CD14-positive monocyte (primary cell): Measurements from ENCODE around the gene TMEM14C. TPM values are rescaled to one million over a fixed set of nuclear protein-coding genes. Genes with fewer than 3 reads are reported as not detected.

Experiments
- DNase-seq, 3 donors: peaks; one replicate each; pipeline ENCODE4 v3.0.0-alpha.2; 2011 to 2022
- H2AFZ ChIP-seq: 2 replicates; pipeline ENCODE4 v1.6.0; 2012; ENCODE audit warnings: mild to moderate bottlenecking, low read depth, low read length, inconsistent platforms; ENCODE audit not compliant: insufficient read depth, poor library complexity, severe bottlenecking
- H3K27ac ChIP-seq, 2 donors: 1 replicate in 1 of 2; 2 replicates in 1 of 2; pipeline ENCODE4 v1.5.1; 2012 to 2013; ENCODE audit warnings: low read length in 2 of 2, control low read depth in 1 of 2, inconsistent platforms in 1 of 2, low read depth in 1 of 2, mild to moderate bottlenecking in 1 of 2
- H3K27me3 ChIP-seq, 2 donors: one replicate each; pipeline versions ENCODE4 v1.6.0 to v1.6.1; 2011 to 2013; ENCODE audit warnings: low read length in 2 of 2; ENCODE audit not compliant: control insufficient read depth in 2 of 2, insufficient read depth in 2 of 2
- H3K36me3 ChIP-seq, 2 donors: replicated peaks in 1 of 2; 1 replicate in 1 of 2; 2 replicates in 1 of 2; pipeline versions ENCODE4 v1.5.1 to v1.6.1; 2012 to 2013; ENCODE audit warnings: low read length in 2 of 2, control low read depth in 1 of 2, inconsistent platforms in 1 of 2, mild to moderate bottlenecking in 1 of 2; ENCODE audit not compliant: insufficient read depth in 2 of 2, control insufficient read depth in 1 of 2
- H3K4me1 ChIP-seq, 2 donors: 1 replicate in 1 of 2; 2 replicates in 1 of 2; pipeline versions ENCODE4 v1.5.1 to v1.6.1; 2012 to 2013; ENCODE audit warnings: low read length in 2 of 2, control low read depth in 1 of 2, inconsistent platforms in 1 of 2, mild to moderate bottlenecking in 1 of 2, moderate library complexity in 1 of 2; ENCODE audit not compliant: insufficient read depth in 2 of 2, control insufficient read depth in 1 of 2
- H3K4me2 ChIP-seq: replicated peaks from 2 replicates; pipeline ENCODE3; 2012; ENCODE audit warnings: low read length, moderate library complexity, mild to moderate bottlenecking; ENCODE audit not compliant: poor library complexity, severe bottlenecking; ENCODE audit errors: extremely low read depth
- H3K4me3 ChIP-seq, 3 experiments: fragments of 200-600 bp in 1 of 3; sonication (generic) in 1 of 3; replicated peaks in 1 of 3; 1 replicate in 2 of 3; 2 replicates in 1 of 3; pipeline ENCODE4 v1.5.1; 2011 to 2013; ENCODE audit warnings: low read length in 3 of 3, mild to moderate bottlenecking in 3 of 3, control low read depth in 2 of 3, low read depth in 2 of 3, inconsistent platforms in 1 of 3, moderate library complexity in 1 of 3
- H3K79me2 ChIP-seq: 2 replicates; pipeline ENCODE4 v1.6.0; 2012; ENCODE audit warnings: mild to moderate bottlenecking, control low read depth, inconsistent platforms, low read length, moderate library complexity; ENCODE audit not compliant: insufficient read depth
- H3K9ac ChIP-seq: 2 replicates; pipeline ENCODE4 v1.6.0; 2017; ENCODE audit warnings: low read length, mild to moderate bottlenecking; ENCODE audit not compliant: insufficient read depth, poor library complexity, severe bottlenecking
- H3K9me3 ChIP-seq, 2 donors: replicated peaks in 1 of 2; 1 replicate in 1 of 2; 2 replicates in 1 of 2; pipeline versions ENCODE4 v1.5.1 to v1.6.1; 2012 to 2013; ENCODE audit warnings: low read length in 2 of 2, control low read depth in 1 of 2; ENCODE audit not compliant: control insufficient read depth in 1 of 2, insufficient read depth in 1 of 2
- H4K20me1 ChIP-seq: 2 replicates; pipeline ENCODE4 v1.6.0; 2012; ENCODE audit warnings: mild to moderate bottlenecking, low read length, control low read depth, moderate library complexity; ENCODE audit not compliant: insufficient read depth
- H3K27ac Mint-ChIP-seq, 7 donors: one replicate each; pipeline ENCODE4 v1.8.0; 2020; ENCODE audit warnings: mild to moderate bottlenecking in 7 of 7, mixed read lengths in 7 of 7, moderate library complexity in 6 of 7, inconsistent platforms in 2 of 7
- H3K27me3 Mint-ChIP-seq, 3 donors: one replicate each; pipeline ENCODE4 v1.8.0; 2021 to 2022; ENCODE audit warnings: low read depth in 3 of 3, mild to moderate bottlenecking in 3 of 3, mixed read lengths in 3 of 3, moderate library complexity in 3 of 3, inconsistent platforms in 1 of 3
- H3K36me3 Mint-ChIP-seq, 2 donors: one replicate each; pipeline ENCODE4 v1.8.0; 2020; ENCODE audit warnings: mixed read lengths in 2 of 2, inconsistent platforms in 1 of 2, mild to moderate bottlenecking in 1 of 2
- H3K4me1 Mint-ChIP-seq: one replicate; pipeline ENCODE4 v1.8.0; 2020; ENCODE audit warnings: mild to moderate bottlenecking, mixed read lengths
- H3K4me3 Mint-ChIP-seq, 2 donors: one replicate each; pipeline ENCODE4 v1.8.0; 2020; ENCODE audit warnings: mild to moderate bottlenecking in 2 of 2, mixed read lengths in 2 of 2, moderate library complexity in 1 of 2
- H3K9me3 Mint-ChIP-seq, 7 donors: one replicate each; pipeline ENCODE4 v1.8.0; 2020 to 2022; ENCODE audit warnings: mixed read lengths in 7 of 7, mild to moderate bottlenecking in 6 of 7, moderate library complexity in 6 of 7, inconsistent platforms in 2 of 7
- WGBS: methylation state at CpG from one replicate; pipeline ENCODE4 v1.1.5; 2013; ENCODE audit warnings: missing lambda C conversion rate; ENCODE audit not compliant: insufficient coverage; 5-methylcytosine and 5-hydroxymethylcytosine counted together
- intact Hi-C, 2 donors: fragments of 100-400 bp; cut with micrococcal nuclease; formaldehyde crosslinking; loops; one replicate each; pipeline versions ENCODE4 v1.15.0 to v1.15.1; 2023
- polyA plus RNA-seq, 3 donors: library from polyadenylated mRNA; depleted of rRNA in 1 of 3; unstranded in 2 of 3; stranded (reverse) in 1 of 3; fragments of 300-500 nt in 2 of 3; fragments of >200 nt in 1 of 3; fragmentation: Illumina TruSeq in 2 of 3; gene quantifications; 1 replicate in 2 of 3; 2 replicates in 1 of 3; pipeline ENCODE4 v1.2.3, GENCODE V29; 2012 to 2021
- TF ChIP-seq, protein P1 (sequence below): fragments of 200-600 bp; IDR thresholded peaks from one replicate; pipeline ENCODE4 v1.8.0; 2022; ENCODE audit warnings: antibody characterized with exemption, mild to moderate bottlenecking

TMEM14C gene
- polyA plus RNA-seq, 3 donors = 67.7 to 242 (median 184) TPM

DNA sequence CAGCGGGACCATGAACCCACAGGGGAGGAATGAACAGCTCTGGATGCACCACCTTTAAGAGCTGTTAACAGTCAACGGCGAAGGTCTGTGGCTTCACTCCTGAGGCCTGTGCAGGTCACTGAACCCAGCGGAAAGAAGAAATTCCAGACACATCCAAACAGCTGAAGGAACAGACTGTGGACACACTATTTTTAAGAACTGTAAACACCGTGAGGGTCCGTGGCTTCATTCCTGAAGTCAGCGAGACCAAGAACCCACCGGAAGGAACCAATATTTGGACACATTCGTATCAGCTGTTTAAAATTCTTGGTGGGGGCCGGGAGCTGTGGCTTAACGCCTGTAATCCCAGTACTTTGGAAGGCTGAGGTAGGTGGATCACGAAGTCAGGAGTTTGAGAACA lies 19.4 kb downstream of the TMEM14C start:
- Mint-ChIP-seq H3K4me1 (peaks cover 6% of the 10 kb centered on the region), H3K36me3 (peaks cover 0 to 19% of the 10 kb centered on the region in 2 donors), H3K27ac (no peak overlapping the region), H3K9me3 (peaks cover 0 to 6% (median 4%) of the 10 kb centered on the region in 7 donors), H3K4me3 (no peak overlapping the region), H3K27me3 (peaks cover 0 to 2% (median 1%) of the 10 kb centered on the region in 3 donors)
- no peaks in the 10 kb centered on the region for H3K79me2 ChIP-seq
- no peak overlapping the region for H3K27ac ChIP-seq
- no peak overlapping the region for H2AFZ ChIP-seq
- intact Hi-C loops = no loop called here
- H3K9ac ChIP-seq = no peak overlapping the region
- H3K9me3 ChIP-seq = peaks cover 0 to 2% of the 10 kb centered on the region in 2 donors
- H3K4me3 ChIP-seq = no peak overlapping the region
- 100% methylated on average over 10 of the region's 12 CpGs for WGBS
- H3K36me3 ChIP-seq = no peaks in the 10 kb centered on the region
- no peaks in the 10 kb centered on the region for H4K20me1 ChIP-seq
- H3K4me1 ChIP-seq = peaks cover 7% of the 10 kb centered on the region in 2 donors
- DNase-seq = no peak
- TF ChIP-seq, protein P1, sequence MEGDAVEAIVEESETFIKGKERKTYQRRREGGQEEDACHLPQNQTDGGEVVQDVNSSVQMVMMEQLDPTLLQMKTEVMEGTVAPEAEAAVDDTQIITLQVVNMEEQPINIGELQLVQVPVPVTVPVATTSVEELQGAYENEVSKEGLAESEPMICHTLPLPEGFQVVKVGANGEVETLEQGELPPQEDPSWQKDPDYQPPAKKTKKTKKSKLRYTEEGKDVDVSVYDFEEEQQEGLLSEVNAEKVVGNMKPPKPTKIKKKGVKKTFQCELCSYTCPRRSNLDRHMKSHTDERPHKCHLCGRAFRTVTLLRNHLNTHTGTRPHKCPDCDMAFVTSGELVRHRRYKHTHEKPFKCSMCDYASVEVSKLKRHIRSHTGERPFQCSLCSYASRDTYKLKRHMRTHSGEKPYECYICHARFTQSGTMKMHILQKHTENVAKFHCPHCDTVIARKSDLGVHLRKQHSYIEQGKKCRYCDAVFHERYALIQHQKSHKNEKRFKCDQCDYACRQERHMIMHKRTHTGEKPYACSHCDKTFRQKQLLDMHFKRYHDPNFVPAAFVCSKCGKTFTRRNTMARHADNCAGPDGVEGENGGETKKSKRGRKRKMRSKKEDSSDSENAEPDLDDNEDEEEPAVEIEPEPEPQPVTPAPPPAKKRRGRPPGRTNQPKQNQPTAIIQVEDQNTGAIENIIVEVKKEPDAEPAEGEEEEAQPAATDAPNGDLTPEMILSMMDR = no peak
- H3K4me2 ChIP-seq = no peak overlapping the region
- no peaks in the 10 kb centered on the region for H3K27me3 ChIP-seq

DNA sequence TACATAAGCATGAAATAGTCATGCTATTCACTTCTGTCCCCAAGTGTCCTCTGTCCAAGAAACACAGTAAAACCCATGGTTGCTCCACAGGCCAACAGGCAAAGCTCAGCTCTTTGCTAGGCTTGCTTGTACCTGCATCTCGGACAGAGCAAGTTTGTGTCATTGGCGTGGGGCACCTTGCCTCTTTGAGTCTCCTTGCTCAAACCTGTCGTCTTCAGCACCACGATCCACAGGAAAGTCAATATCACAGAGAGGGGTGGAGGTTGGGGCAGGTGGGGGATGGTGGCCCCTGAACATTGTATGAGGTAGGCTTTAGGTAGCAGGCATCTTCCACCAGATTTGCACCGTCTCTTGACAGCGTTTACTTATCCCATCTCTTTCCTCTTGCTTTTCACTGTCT lies 20.6 kb downstream of the TMEM14C start:
- Histone ChIP-seq H3K79me2 (peaks cover 9% of the 10 kb centered on the region), H3K9me3 (peaks cover 0 to 2% of the 10 kb centered on the region in 2 donors), H3K4me2 (no peak overlapping the region), H3K4me1 (peaks cover 14 to 16% of the 10 kb centered on the region in 2 donors), H4K20me1 (no peaks in the 10 kb centered on the region), H3K4me3 (no peak overlapping the region), H2AFZ (no peak overlapping the region), H3K27ac (no peak overlapping the region), H3K9ac (no peak overlapping the region), H3K36me3 (no peaks in the 10 kb centered on the region), H3K27me3 (no peaks in the 10 kb centered on the region)
- no CpG with 5 or more reads among the region's 6 CpGs for WGBS
- H3K36me3 Mint-ChIP-seq = peaks cover 0 to 19% of the 10 kb centered on the region in 2 donors
- DNase-seq = no peak
- intact Hi-C loops = no loop called here
- TF ChIP-seq, protein P1 = no peak
- no peak overlapping the region for H3K4me3 Mint-ChIP-seq
- peaks cover 0 to 6% (median 4%) of the 10 kb centered on the region in 7 donors for H3K9me3 Mint-ChIP-seq
- H3K4me1 Mint-ChIP-seq = peaks cover 13% of the 10 kb centered on the region
- peaks cover 0 to 3% (median 2%) of the 10 kb centered on the region in 3 donors for H3K27me3 Mint-ChIP-seq
- H3K27ac Mint-ChIP-seq = no peak overlapping the region
